Testis (tissue), 2 donors: Measurements from ENCODE around the gene HERC2.

Experiments used
- CTCF ChIP-seq, 3 experiments: fragments of 450-650 bp in 2 of 3; fragments of 200-600 bp in 1 of 3; sonication (generic) in 1 of 3; IDR thresholded peaks; one replicate each; pipeline ENCODE4 v1.5.1; 2016 to 2019; ENCODE audit warnings: antibody characterized with exemption in 3 of 3, mild to moderate bottlenecking in 2 of 3, moderate library complexity in 1 of 3
- POLR2A ChIP-seq: fragments of 450-650 bp; IDR thresholded peaks from one replicate; pipeline ENCODE4 v1.6.1; 2017; ENCODE audit warnings: antibody characterized with exemption, mild to moderate bottlenecking, moderate library complexity

DNA sequence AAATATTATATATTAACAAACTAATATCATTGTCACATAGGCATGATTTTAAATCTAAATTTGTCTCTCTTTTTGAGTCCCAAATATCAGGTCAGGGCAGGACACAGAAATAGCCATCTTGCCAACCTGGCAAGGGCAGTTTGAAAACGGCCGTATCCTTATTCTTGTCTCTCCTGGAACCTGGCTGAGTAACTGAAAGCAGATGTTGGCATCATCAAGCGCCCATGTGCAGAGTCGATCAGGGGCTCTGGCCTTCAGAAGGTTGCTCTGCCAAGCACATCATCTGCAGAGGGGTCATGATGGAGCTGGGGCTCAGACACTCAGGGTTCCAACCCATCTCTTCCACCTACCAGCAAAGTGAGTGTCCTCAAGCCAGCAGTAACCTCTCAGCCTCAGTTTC is 167.7 kb downstream of the HERC2 start:
- TF ChIP-seq POLR2A (no peak), CTCF (IDR thresholded peaks at IDR 0.05) (no peak)
